B cell (primary cell): ENCODE results near the gene MMS22L. TPM values are rescaled to one million over a fixed set of nuclear protein-coding genes. Genes with fewer than 3 reads are reported as not detected.

Source experiments
- ATAC-seq: fragments of 200-7000 bp; cut with Tn5 transposase; one replicate; pipeline ENCODE4 v1.10.0; 2021; ENCODE audit warnings: low read depth, mild to moderate bottlenecking, moderate number of reproducible peaks, moderate library complexity
- CTCF ChIA-PET: fragments of 350-600 bp; sonication (Branson Sonifier 250); formaldehyde crosslinking; loops from one replicate; lab custom pipeline; 2021; ENCODE audit warnings: antibody characterized with exemption, inconsistent platforms; lab: Charles Lee
- POLR2A ChIA-PET: fragments of 350-600 bp; sonication (Branson Sonifier 250); formaldehyde crosslinking; loops from one replicate; lab custom pipeline; 2021; ENCODE audit warnings: antibody characterized with exemption; lab: Charles Lee
- DNase-seq: peaks from one replicate; pipeline ENCODE4 v3.0.0; 2013
- H2AFZ ChIP-seq: 2 replicates; pipeline ENCODE4 v1.6.1; 2012; ENCODE audit warnings: mild to moderate bottlenecking, low read depth, low read length; ENCODE audit not compliant: insufficient read depth, poor library complexity, severe bottlenecking
- H3K27ac ChIP-seq, 2 donors: 1 replicate in 1 of 2; 2 replicates in 1 of 2; pipeline ENCODE4 v1.5.1; 2012 to 2013; ENCODE audit warnings: low read length in 2 of 2, mild to moderate bottlenecking in 2 of 2, moderate library complexity in 1 of 2
- H3K27me3 ChIP-seq, 4 experiments: fragments of 200-600 bp in 1 of 4; sonication (generic) in 1 of 4; replicated peaks in 1 of 4; 1 replicate in 2 of 4; 2 replicates in 2 of 4; pipeline versions ENCODE4 v1.6.1 to v1.7.0; 2013 to 2016; ENCODE audit warnings: low read length in 3 of 4, mild to moderate bottlenecking in 2 of 4, mixed read lengths in 1 of 4, moderate library complexity in 1 of 4; ENCODE audit not compliant: insufficient read depth in 4 of 4, control insufficient read depth in 3 of 4; ENCODE audit errors: control extremely low read depth in 1 of 4
- H3K36me3 ChIP-seq, 2 experiments: replicated peaks in 1 of 2; 1 replicate in 1 of 2; 2 replicates in 1 of 2; pipeline versions ENCODE4 v1.6.1 to v1.7.1; 2013; ENCODE audit warnings: low read length in 1 of 2; ENCODE audit not compliant: insufficient read depth in 2 of 2, control insufficient read depth in 1 of 2; ENCODE audit errors: control extremely low read depth in 1 of 2, extremely low read depth in 1 of 2
- H3K4me1 ChIP-seq, 2 donors: fragments of 200-600 bp in 1 of 2; sonication (generic) in 1 of 2; 1 replicate in 1 of 2; 2 replicates in 1 of 2; pipeline versions ENCODE4 v1.5.1 to v1.6.1; 2013 to 2017; ENCODE audit warnings: low read length in 2 of 2; ENCODE audit not compliant: control insufficient read depth in 2 of 2, insufficient read depth in 2 of 2
- H3K4me2 ChIP-seq: replicated peaks from 2 replicates; pipeline ENCODE3; 2012; ENCODE audit warnings: mild to moderate bottlenecking, low read depth, low read length; ENCODE audit not compliant: poor library complexity, severe bottlenecking
- H3K4me3 ChIP-seq, 5 experiments: fragments of 200-600 bp in 1 of 5; sonication (generic) in 1 of 5; 1 replicate in 3 of 5; 2 replicates in 2 of 5; pipeline versions ENCODE4 v1.5.1 to v1.7.0; 2011 to 2016; ENCODE audit warnings: low read length in 4 of 5, mild to moderate bottlenecking in 4 of 5, low read depth in 2 of 5, control low read depth in 1 of 5, moderate library complexity in 1 of 5; ENCODE audit not compliant: insufficient read depth in 1 of 5; ENCODE audit errors: control extremely low read depth in 1 of 5, extremely low read depth in 1 of 5
- H3K79me2 ChIP-seq: fragments of 200-600 bp; sonication (generic); one replicate; pipeline ENCODE4 v1.6.0; 2016; ENCODE audit warnings: low read length; ENCODE audit not compliant: control insufficient read depth, insufficient read depth
- H3K9ac ChIP-seq: fragments of 200-600 bp; sonication (generic); 2 replicates; pipeline ENCODE4 v1.6.1; 2017; ENCODE audit warnings: mild to moderate bottlenecking, low read length, moderate library complexity
- H3K9me3 ChIP-seq, 3 donors: one replicate each; pipeline versions ENCODE4 v1.6.1 to v1.7.1; 2013; ENCODE audit warnings: low read length in 2 of 3; ENCODE audit not compliant: control insufficient read depth in 2 of 3, insufficient read depth in 1 of 3; ENCODE audit errors: control extremely low read depth in 1 of 3
- H4K20me1 ChIP-seq: 2 replicates; pipeline ENCODE4 v1.6.0; 2012; ENCODE audit warnings: mild to moderate bottlenecking, low read length; ENCODE audit not compliant: insufficient read depth, control insufficient read depth, poor library complexity, severe bottlenecking
- H3K27ac Mint-ChIP-seq: one replicate; pipeline ENCODE4 v1.8.0; 2021; ENCODE audit warnings: mixed read lengths
- H3K27me3 Mint-ChIP-seq: one replicate; pipeline ENCODE4 v1.8.0; 2021; ENCODE audit warnings: mixed read lengths
- H3K4me1 Mint-ChIP-seq: one replicate; pipeline ENCODE4 v1.8.0; 2021; ENCODE audit warnings: mixed read lengths
- H3K4me3 Mint-ChIP-seq: one replicate; pipeline ENCODE4 v1.8.0; 2021; ENCODE audit warnings: mixed read lengths
- H3K9me3 Mint-ChIP-seq: one replicate; pipeline ENCODE4 v1.8.0; 2022; ENCODE audit warnings: mixed read lengths; ENCODE audit not compliant: insufficient read depth
- EZH2 ChIP-seq: IDR thresholded peaks from 2 replicates; pipeline ENCODE4 v1.6.1; 2012; ENCODE audit warnings: borderline replicate concordance, low read depth, mild to moderate bottlenecking, moderate library complexity, low read length; ENCODE audit not compliant: insufficient read depth, poor library complexity, severe bottlenecking
- WGBS: methylation state at CpG from one replicate; pipeline ENCODE4 v1.1.5; 2013; ENCODE audit warnings: missing lambda C conversion rate; ENCODE audit not compliant: insufficient coverage; 5-methylcytosine and 5-hydroxymethylcytosine counted together
- intact Hi-C: fragments of 100-400 bp; cut with micrococcal nuclease; formaldehyde crosslinking; loops from one replicate; pipeline ENCODE4 v1.10.0; 2022
- polyA plus RNA-seq: library from polyadenylated mRNA; depleted of rRNA; stranded (reverse); fragments of >200 nt; gene quantifications from 2 replicates; pipeline ENCODE4 v1.2.3, GENCODE V29; 2012
- total RNA-seq, 2 donors: library from RNA; stranded (reverse); fragments of 120-200 nt in 1 of 2; gene quantifications; 1 replicate in 1 of 2; 2 replicates in 1 of 2; pipeline versions ENCODE4 v1.2.3 to v1.2.4, GENCODE V29; 2013 to 2022
- TF ChIP-seq, protein P1 (sequence below): fragments of 200-600 bp; IDR thresholded peaks from one replicate; pipeline ENCODE4 v1.8.0; 2022; ENCODE audit warnings: antibody characterized with exemption, mild to moderate bottlenecking

The MMS22L gene
- total and polyA plus RNA-seq, 2 donors (not counting 1 experiment from before 2014, with no cell fraction given): 3.2 to 20.5 TPM

DNA sequence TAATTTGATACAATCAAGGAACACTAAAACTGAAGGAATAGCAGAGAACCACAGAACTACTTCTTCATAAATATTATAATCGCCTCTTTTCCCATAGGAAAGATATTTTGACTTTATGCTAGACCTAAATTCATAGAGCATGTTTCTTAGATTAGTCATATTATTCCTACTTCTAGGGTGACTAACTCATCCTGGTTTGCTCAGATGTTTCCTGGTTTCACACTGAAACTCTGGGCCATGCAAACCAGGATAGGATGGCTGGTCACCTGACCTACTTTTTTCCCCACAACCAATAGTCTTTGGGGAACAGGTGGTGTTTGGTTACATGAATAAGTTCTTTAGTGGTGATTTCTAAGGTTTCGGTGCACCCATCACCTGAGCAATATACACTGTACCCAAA is 42.8 kb downstream of the MMS22L start:
- no peak overlapping the region for H3K4me2 ChIP-seq
- peaks cover 0 to 6% of the 10 kb centered on the region in 2 experiments for H3K36me3 ChIP-seq
- H3K4me3 Mint-ChIP-seq: no peak overlapping the region
- H3K79me2 ChIP-seq: no peaks in the 10 kb centered on the region
- no peaks in the 10 kb centered on the region for H3K9me3 ChIP-seq
- H3K27ac ChIP-seq: no peak overlapping the region
- H3K9ac ChIP-seq: no peak overlapping the region
- H3K4me1 Mint-ChIP-seq: no peaks in the 10 kb centered on the region
- DNase-seq (no peak), ATAC-seq (no peak)
- no peak overlapping the region for H3K27ac Mint-ChIP-seq
- H3K27me3 ChIP-seq: no peaks in the 10 kb centered on the region
- H3K27me3 Mint-ChIP-seq: no peaks in the 10 kb centered on the region
- H4K20me1 ChIP-seq: no peaks in the 10 kb centered on the region
- POLR2A ChIA-PET: no interaction called here
- no peak overlapping the region for H2AFZ ChIP-seq
- CTCF ChIA-PET: no interaction called here
- H3K9me3 Mint-ChIP-seq: peaks cover 15% of the 10 kb centered on the region
- no peak for TF ChIP-seq EZH2
- TF ChIP-seq, protein P1, sequence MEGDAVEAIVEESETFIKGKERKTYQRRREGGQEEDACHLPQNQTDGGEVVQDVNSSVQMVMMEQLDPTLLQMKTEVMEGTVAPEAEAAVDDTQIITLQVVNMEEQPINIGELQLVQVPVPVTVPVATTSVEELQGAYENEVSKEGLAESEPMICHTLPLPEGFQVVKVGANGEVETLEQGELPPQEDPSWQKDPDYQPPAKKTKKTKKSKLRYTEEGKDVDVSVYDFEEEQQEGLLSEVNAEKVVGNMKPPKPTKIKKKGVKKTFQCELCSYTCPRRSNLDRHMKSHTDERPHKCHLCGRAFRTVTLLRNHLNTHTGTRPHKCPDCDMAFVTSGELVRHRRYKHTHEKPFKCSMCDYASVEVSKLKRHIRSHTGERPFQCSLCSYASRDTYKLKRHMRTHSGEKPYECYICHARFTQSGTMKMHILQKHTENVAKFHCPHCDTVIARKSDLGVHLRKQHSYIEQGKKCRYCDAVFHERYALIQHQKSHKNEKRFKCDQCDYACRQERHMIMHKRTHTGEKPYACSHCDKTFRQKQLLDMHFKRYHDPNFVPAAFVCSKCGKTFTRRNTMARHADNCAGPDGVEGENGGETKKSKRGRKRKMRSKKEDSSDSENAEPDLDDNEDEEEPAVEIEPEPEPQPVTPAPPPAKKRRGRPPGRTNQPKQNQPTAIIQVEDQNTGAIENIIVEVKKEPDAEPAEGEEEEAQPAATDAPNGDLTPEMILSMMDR: no peak
- no peaks in the 10 kb centered on the region for H3K4me1 ChIP-seq
- intact Hi-C loops: no loop called here
- H3K4me3 ChIP-seq: no peak overlapping the region
- WGBS: no CpG with 5 or more reads among the region's 2 CpGs

DNA sequence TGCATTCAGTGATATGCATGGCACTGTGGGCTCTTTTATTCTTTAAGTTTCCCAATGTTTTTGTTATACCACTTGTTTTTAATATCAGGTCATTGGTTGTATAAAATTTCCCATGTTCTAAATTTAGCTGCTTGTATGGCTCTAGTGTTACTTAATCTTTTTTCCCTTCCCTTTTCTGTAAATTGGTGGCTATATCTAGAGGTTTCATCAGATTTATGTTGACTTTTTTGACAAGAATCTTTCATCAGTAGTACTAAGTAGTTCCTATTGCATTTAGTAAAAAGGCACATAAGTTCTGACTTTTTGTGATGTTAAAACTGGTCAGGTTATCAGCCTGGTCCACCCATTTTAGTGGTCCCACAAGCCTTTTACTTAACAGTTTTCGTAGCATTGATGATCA is 51.1 kb downstream of the MMS22L start:
- no peaks in the 10 kb centered on the region for H3K4me1 Mint-ChIP-seq
- peaks cover 0 to 3% of the 10 kb centered on the region in 2 experiments for H3K36me3 ChIP-seq
- no peaks in the 10 kb centered on the region for H3K9me3 Mint-ChIP-seq
- H3K4me2 ChIP-seq: no peak overlapping the region
- ATAC-seq (no peak), DNase-seq (no peak)
- no peaks in the 10 kb centered on the region for H4K20me1 ChIP-seq
- H3K79me2 ChIP-seq: no peaks in the 10 kb centered on the region
- no peak overlapping the region for H3K27ac ChIP-seq
- WGBS: no CpG with 5 or more reads among the region's 1 CpG
- no peak overlapping the region for H3K4me3 Mint-ChIP-seq
- H3K9ac ChIP-seq: no peak overlapping the region
- TF ChIP-seq, protein P1: no peak
- no peak for TF ChIP-seq EZH2
- H3K27me3 ChIP-seq: no peaks in the 10 kb centered on the region
- H3K27ac Mint-ChIP-seq: no peak overlapping the region
- no peaks in the 10 kb centered on the region for H3K9me3 ChIP-seq
- CTCF ChIA-PET: interaction anchor here (0.5 kb wide), 1 partner anchor 140 kb away, joined by 3 read pairs; no protein-coding TSS in a partner anchor
- H2AFZ ChIP-seq: no peak overlapping the region
- H3K27me3 Mint-ChIP-seq: no peaks in the 10 kb centered on the region
- intact Hi-C loops: no loop called here
- POLR2A ChIA-PET: no interaction called here
- H3K4me1 ChIP-seq: no peaks in the 10 kb centered on the region
- no peak overlapping the region for H3K4me3 ChIP-seq
